ENCODE results near the gene PRPF31.

DNA sequence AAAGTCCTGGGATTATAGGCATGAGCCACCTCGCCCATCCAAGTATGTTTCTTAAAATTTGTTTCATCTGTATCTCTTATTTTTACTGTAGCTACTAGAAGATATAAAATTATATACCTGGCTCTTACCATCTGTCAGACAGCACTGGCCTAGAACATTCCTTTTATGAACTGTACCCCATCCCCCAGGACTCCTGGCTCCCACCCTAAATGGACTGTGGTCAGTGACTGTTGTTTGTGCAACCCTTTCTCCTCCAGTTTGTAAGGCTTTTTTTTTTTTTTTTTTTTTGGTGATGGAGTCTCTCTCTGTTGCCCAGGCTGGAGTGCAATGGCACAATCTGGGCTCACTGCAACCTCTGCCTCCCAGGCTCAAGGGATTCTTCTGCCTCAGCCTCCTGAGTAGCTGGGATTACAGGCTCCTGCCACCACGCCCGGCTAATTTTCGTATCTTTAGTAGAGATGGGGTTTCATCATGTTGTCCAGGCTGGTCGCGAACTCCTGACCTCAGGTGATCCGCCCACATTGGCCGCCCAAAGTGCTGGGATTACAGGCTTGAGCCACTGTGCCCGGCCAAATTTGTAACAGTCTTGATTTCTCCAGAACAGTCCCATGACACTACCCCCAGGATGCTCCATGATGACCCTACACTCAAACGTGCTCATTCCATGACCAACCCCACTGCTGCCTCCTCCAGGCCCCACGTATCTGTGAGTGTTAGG, 10.4 kb upstream of the PRPF31 start:
- TF ChIP-seq, protein P1, sequence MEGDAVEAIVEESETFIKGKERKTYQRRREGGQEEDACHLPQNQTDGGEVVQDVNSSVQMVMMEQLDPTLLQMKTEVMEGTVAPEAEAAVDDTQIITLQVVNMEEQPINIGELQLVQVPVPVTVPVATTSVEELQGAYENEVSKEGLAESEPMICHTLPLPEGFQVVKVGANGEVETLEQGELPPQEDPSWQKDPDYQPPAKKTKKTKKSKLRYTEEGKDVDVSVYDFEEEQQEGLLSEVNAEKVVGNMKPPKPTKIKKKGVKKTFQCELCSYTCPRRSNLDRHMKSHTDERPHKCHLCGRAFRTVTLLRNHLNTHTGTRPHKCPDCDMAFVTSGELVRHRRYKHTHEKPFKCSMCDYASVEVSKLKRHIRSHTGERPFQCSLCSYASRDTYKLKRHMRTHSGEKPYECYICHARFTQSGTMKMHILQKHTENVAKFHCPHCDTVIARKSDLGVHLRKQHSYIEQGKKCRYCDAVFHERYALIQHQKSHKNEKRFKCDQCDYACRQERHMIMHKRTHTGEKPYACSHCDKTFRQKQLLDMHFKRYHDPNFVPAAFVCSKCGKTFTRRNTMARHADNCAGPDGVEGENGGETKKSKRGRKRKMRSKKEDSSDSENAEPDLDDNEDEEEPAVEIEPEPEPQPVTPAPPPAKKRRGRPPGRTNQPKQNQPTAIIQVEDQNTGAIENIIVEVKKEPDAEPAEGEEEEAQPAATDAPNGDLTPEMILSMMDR (IDR thresholded peaks at IDR 0.05), result no peak
- no peak for TF ChIP-seq POLR2A (IDR thresholded peaks at IDR 0.05)
